GM18502 (cell line): ENCODE measurements around the gene CASK.
A peak's percentile ranks its signal among the peaks of the same experiment; 100 is the strongest.

Experiments
- ATAC-seq: cut with Tn5 transposase; IDR thresholded peaks from one replicate; pipeline ENCODE4 v1.9.1; 2021; ENCODE audit warnings: mild to moderate bottlenecking; ENCODE audit not compliant: unreplicated experiment, poor library complexity

Gene CASK

DNA sequence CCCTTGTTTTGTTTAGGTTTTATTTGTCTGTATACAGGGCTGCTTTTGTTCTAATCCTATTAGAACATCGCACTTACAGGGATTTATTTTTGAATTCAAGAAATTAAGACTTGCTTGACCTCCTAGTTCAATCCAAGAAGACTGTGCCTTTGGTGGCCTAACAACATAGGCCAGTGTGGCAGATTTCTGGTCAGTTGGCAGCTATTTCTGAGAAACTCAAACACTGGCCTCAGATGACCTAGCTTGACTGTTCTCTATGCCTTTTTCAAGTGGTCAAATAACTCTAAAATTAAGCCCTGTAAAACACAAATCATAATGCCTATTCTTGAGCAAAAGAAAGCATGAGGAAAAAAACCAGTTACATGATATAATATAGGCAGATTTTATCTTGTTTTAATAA is 323.8 kb downstream of the CASK start:
- ATAC-seq, result no peak

GRCh38 chrX:41596596-41596995 is 326.8 kb downstream of the CASK start:
- ATAC-seq, result peak; percentile 99

DNA sequence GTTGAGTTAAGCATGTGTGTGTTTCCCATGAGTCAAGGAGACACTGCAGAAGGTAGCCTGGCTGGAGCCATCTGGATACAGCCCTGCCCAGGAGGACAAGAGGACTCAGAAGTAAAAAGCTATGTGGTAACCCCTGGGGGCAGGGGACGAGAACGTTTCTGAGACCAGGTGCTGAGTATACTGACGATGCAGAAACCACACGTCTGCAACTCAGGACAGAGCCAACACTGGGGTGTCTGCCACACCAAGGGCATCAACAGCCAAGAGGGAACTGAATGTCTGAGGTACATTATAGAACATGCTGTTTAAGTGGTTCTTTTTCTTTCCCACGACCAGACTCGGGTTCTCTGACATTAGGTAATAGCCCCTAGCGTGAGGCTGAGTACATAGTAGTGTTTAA is 328.7 kb downstream of the CASK start:
- ATAC-seq, result no peak

DNA sequence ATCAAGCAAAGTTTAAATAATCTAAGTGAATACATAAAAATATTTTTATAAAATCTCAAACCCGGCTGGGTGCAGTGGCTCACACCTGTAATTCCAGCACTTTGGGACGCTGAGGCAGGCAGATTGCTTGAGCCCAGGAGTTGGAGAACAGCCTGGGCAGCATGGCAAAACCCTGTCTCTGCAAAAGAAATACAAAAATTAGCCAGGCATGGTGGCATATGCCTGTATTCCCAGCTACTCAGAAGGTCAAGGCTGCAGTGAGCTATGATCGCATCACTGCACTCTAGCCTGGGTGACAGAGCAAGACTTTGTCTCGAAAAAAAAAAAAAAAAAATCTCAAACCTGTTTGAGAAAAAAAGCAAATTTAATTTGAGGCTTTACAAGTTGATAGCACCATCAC is 331.4 kb downstream of the CASK start:
- ATAC-seq, result no peak

DNA sequence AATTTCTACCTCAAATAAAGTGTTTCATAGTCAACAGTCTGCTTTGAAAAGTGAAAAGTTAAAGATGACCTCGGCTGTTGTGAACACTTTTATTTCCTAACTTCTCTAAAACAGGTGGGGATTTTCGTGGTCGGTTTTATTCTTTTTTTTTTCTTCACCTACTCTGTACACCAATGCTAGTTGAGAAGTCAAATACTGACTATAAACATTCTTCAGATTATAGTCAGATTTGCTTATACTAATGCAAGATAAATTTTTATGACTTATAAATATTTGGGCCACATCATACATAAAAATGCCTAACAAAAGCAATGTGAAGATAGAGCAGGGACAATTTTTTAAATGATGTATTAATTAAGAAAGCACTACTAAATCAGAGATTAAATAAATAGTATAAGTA is 332.7 kb downstream of the CASK start:
- no peak for ATAC-seq

DNA sequence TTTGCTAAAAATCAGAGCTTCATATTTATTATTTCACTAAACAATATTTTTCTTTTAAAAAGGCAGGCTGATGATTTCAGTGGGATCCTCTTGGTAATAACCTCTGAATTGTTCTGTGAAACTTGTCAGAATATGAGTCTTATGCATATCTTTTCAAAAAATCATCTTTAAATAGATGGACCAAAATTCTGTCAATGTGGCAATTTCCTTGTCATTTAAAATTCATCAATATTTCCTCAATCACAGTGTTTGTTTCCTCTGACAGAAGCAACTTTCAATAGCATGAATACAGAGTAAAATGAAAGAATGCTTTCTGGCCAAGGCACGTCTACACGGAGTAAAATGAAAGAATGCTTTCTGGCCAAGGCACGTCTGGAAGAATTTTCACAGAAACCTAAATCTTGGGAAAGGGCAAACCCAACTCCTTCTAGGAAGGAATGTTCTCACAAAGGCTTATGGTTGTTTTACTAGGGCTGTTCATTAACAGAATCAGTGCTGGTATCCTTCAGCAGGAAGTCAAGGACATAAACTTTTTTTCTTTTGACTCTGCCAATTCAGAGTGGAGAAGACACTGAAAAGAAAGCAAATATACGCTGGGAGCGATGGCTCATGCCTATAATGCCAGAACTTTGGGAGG is 333.6 kb downstream of the CASK start:
- no peak for ATAC-seq

- no peak for ATAC-seq
These were observed 335.1 kb downstream of the CASK start for GRCh38 chrX:41588271-41588670.

GRCh38 chrX:41580423-41581064 is 342.8 kb downstream of the CASK start:
- no peak for ATAC-seq

- no peak for ATAC-seq
These were observed 359.5 kb downstream of the CASK start for GRCh38 chrX:41563876-41564275.

DNA sequence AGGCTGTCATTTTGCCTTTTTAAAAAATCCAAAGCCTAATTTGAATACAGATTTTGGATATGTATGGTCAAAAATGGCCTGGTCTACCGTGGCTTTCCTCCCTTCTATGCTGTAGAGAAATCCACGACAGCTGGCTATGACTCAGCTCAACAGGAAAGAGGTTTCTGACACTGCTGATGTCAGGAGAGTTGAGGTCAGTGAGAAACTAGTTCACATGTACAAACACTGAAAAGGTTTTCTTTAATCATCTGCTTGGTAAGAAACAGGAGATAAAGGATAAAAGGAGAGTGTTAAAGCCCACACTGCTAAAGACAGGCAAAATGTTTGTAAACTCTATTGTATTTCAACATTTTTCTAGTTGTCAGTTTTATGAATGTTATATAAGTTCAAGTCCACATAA is 362.3 kb downstream of the CASK start:
- peak; percentile 96 for ATAC-seq

- ATAC-seq, result no peak
These were observed 363.9 kb downstream of the CASK start for GRCh38 chrX:41559235-41560052.

- ATAC-seq, result no peak
These were observed 364.8 kb downstream of the CASK start for GRCh38 chrX:41558531-41558930.

GRCh38 chrX:41556958-41557357 is 366.4 kb downstream of the CASK start:
- ATAC-seq, result peak; percentile 42

- ATAC-seq, result no peak
These were observed 369.7 kb downstream of the CASK start for GRCh38 chrX:41553688-41554087.

DNA sequence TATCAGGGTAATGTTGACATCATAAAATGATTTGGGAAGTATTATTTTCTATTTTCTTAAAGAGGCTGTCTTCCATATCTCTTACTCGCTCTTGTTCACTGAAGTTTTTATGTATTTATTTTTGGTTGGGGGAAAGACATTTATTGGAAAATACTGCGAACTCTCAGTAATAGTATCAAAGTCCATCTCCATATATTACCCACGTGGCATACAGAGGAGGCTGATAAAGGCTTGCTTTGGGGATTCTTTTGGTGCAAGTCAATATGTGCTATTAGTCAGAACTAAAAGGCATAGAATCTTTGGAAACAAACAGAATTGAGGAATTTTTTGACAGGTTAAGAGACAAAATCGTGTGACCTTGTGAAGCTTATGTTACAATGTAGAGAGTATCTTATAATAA is 374.9 kb downstream of the CASK start:
- ATAC-seq, result no peak

DNA sequence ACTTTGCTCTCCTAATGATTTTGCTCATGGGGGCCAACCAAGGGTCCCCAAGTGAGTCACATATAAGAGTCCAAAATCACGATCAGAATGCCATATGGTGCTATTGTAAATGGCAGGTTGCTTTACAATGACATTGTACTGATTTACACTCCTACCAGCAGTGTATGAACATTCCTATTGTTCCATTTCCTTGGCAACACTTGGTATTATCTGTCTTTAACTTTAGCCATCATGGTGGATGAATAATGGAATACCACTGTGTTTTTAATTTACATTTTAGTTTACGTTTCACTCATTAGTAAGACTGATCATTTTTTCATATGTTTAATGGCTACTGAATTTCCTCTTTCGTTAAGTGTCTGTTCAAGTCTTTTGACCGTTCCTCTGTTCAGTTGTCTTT is 379.7 kb downstream of the CASK start:
- ATAC-seq, result no peak

DNA sequence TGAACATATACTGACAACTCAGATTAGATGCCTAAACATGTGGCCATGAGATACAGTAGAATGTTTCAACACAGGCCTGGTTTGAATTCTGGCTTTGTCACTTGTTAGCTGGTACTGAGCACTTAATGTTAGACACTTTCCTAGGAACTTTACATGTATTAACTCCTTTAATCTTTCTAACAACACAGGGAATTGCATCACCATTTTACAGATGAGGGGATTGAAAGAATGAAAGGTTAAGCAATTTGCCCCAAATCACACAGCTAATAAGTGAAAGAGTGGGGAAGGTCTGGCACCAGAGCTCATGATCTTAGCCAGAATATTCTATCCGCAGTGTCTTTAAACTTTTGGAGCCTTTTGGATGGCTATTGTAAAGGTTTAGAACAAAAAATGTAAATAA is 380.3 kb downstream of the CASK start:
- no peak for ATAC-seq

- no peak for ATAC-seq
These were observed 380.8 kb downstream of the CASK start for GRCh38 chrX:41542536-41542935.

DNA sequence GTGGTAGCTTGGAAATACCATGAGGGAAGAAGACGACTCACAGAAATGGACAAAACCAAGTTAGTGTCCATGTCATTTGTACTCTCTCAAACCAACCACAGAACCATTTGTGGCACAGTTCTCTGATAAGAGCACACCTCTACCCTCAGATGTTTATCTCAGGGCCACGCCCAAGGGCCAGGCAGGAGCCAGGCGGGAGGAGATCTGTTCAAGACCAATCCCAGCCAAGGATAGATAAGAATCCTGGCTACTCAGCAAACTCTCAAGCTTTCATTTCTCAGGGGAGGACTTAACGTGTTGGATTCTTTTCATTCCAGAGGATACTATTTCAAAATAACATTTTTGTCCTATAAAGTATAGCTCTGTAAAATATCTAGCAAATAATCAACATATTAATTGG is 381.2 kb downstream of the CASK start:
- ATAC-seq, result no peak

DNA sequence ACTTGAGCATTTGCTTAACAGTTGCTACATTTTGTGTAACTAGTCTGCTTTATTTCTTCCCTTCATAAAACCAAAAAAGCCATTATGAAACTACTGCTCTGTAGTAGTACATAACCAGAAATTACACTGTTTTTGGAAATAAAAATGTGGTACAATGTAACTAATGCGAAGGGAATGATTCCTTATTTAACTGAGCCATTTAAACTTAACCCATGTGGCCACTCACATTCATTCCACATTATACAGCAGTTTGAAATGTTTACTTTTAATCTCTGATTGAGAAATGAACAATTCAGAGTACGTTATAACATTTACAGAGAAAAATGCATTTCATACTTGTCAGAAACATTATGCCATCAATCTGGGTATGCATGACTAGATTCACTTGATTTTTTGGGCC is 382.0 kb downstream of the CASK start:
- no peak for ATAC-seq

DNA sequence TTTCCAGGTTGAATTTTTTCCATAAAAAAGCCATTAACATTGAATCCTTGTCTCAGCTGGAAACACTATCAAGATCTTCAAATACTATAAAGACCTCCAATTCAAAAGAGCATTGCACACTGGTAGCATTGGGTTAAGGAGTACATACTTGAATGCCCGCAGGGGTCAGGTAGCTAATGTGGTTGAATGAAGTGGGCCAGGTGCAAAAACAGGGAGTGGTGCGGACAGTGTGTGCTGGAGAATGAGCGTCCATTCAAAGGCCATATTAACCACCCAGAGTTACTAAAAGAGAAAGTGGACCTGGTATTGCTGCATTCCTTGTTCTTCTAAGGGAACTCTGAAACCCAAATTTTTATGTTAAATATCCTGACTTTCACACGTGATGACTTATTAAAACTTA is 384.6 kb downstream of the CASK start:
- no peak for ATAC-seq

DNA sequence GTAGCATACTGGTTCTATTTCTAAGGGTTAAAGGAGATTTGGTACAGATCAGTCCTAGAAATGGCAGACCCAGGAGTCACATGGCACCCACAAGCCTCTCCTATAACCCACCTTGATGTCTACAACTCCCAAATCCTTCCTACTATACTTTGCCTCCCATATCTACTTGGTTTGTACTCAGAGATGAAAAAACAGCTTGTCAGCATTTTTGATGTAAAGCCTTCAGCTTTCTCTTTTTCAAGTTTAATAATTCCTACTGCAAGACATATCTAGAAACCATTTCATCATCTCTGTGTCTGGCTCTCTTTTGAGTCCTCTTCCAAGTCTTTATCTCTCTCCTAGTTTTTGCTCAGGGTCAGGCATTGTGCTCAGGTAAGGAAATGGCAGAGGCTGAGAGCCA is 393.3 kb downstream of the CASK start:
- ATAC-seq, result no peak
